ENCODE measurements around the gene PSENEN. TPM values are rescaled to one million over a fixed set of nuclear protein-coding genes. Genes with fewer than 3 reads are reported as not detected.

Gene PSENEN
- total and polyA plus RNA-seq, 2 of the 8 experiments (the other 6 are each of a cell fraction or from before 2014, with no cell fraction given), result 66.7 to 75.3 TPM

DNA sequence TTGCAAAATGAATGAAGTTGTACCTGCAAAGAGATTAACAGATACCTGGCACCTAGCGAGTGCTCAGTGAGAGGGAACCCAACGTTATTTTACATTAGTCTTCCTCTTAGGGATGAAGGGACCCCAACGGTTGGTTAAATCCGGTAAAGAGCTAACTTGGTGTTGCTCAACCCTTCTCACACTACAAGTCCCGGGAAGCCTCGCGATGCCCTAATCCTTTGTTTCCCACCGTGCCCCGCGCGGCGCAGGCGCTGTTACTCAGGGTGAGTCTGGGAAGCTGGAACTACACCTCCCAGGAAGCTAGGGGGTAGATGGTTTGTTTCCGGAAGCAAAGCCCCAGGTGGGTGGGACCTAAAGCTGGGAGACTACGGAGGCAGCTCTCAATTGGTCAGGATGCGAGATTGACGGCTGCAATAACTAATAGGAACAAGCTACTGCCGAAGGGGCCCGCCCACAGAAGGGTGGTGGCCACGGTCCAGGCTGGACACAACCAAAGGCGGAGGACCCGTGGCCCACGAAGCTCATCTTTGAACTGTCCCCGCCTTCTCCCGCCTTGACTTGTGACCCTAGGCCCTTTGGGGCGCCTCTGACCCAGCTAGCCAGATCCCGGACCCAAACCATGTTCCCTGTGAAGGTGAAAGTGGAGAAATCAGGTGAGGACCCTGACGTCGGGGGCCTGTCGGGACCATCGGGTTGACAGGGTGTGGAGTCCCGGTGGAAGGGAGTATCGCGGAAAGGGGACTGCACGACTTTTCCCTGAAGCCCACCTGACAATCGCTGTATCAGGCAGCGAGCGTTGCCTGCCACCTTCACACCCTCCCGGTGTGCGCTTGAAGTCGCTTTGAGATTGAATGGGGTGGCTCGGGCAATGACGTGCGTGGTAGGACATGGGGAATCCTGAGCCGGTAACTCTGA, 2.9 kb downstream of the PSENEN start, which contains the start of gene LIN37 (continued):
- TF ChIP-seq POU5F1 (IDR thresholded peaks at IDR 0.05; ENCODE audit: low read depth, low read length) (no peak), CEBPB (IDR thresholded peaks at IDR 0.05; ENCODE audit: low read depth, low read length) (peak; percentile 99), TBP (IDR thresholded peaks at IDR 0.05; ENCODE audit: low read depth, low read length) (peak; percentile 65), CHD7 (IDR thresholded peaks at IDR 0.05; ENCODE audit: insufficient replicate concordance, low read length) (no peak), EGR1 (IDR thresholded peaks at IDR 0.05; ENCODE audit: borderline replicate concordance, low read depth, low read length) (no peak), RNF2 (IDR thresholded peaks at IDR 0.05; ENCODE audit: borderline replicate concordance, low read depth, low read length, missing control alignments, poor library complexity, severe bottlenecking) (no peak), SP1 (IDR thresholded peaks at IDR 0.05; ENCODE audit: low read depth, low read length) (peak; percentile 100), GTF2F1 (IDR thresholded peaks at IDR 0.05; ENCODE audit: borderline replicate concordance, low read depth, low read length) (no peak), SIRT6 (IDR thresholded peaks at IDR 0.05; ENCODE audit: low read length) (no peak), JUND (IDR thresholded peaks at IDR 0.05; ENCODE audit: low read length) (no peak)

All from H1 (cell line).